Stimulated activated CD4-positive, alpha-beta T cell treated with anti-CD3 and anti-CD28 coated beads, TNF-alpha, amount 100 ng/mL, for 48 hours (primary cell): Measurements from ENCODE around the gene AGBL4.

Experiments
- DNase-seq, 3 donors: peaks; one replicate each; pipeline ENCODE4 v3.0.0-alpha.2; 2020; ENCODE audit warnings: low read depth in 3 of 3

AGBL4 gene

GRCh38 chr1:48654606-48655210 is 1369.0 kb downstream of the AGBL4 start:
- no peak for DNase-seq

- DNase-seq, result no peak
Measured at GRCh38 chr1:48652334-48652733, 1371.4 kb downstream of the AGBL4 start.

GRCh38 chr1:48649880-48650279 is 1373.9 kb downstream of the AGBL4 start:
- no peak for DNase-seq

GRCh38 chr1:48645883-48646282 is 1377.9 kb downstream of the AGBL4 start:
- no peak for DNase-seq

- no peak for DNase-seq
Measured at GRCh38 chr1:48644905-48645605, 1378.7 kb downstream of the AGBL4 start.

GRCh38 chr1:48644190-48644900 is 1379.4 kb downstream of the AGBL4 start:
- no peak for DNase-seq

- DNase-seq, result no peak
Measured at GRCh38 chr1:48643193-48643592, 1380.6 kb downstream of the AGBL4 start.

GRCh38 chr1:48640836-48641492 is 1382.8 kb downstream of the AGBL4 start:
- DNase-seq, result no peak

GRCh38 chr1:48629867-48630266 is 1393.9 kb downstream of the AGBL4 start:
- no peak for DNase-seq

- DNase-seq, result no peak
Measured at GRCh38 chr1:48627486-48627885, 1396.3 kb downstream of the AGBL4 start.

- DNase-seq, result no peak
Measured at GRCh38 chr1:48619539-48619938, 1404.2 kb downstream of the AGBL4 start.

- DNase-seq, result no peak
Measured at GRCh38 chr1:48617252-48617651, 1406.5 kb downstream of the AGBL4 start.

GRCh38 chr1:48616710-48617109 is 1407.0 kb downstream of the AGBL4 start:
- no peak for DNase-seq

- DNase-seq, result no peak
Measured at GRCh38 chr1:48611841-48612240, 1411.9 kb downstream of the AGBL4 start.

GRCh38 chr1:48610628-48611542 is 1412.9 kb downstream of the AGBL4 start:
- no peak for DNase-seq

- DNase-seq, result no peak
Measured at GRCh38 chr1:48608882-48609281, 1414.9 kb downstream of the AGBL4 start.

GRCh38 chr1:48603222-48603621 is 1420.5 kb downstream of the AGBL4 start:
- no peak for DNase-seq

GRCh38 chr1:48602349-48602748 is 1421.4 kb downstream of the AGBL4 start:
- DNase-seq, result no peak

- DNase-seq, result no peak
Measured at GRCh38 chr1:48600182-48600581, 1423.6 kb downstream of the AGBL4 start.

- DNase-seq, result no peak
Measured at GRCh38 chr1:48597663-48598062, 1426.1 kb downstream of the AGBL4 start.

- no peak for DNase-seq
Measured at GRCh38 chr1:48596046-48596445, 1427.7 kb downstream of the AGBL4 start.
